Brain microvascular endothelial cell (primary cell): ENCODE measurements around the gene HPRT1.

Source experiments
- DNase-seq: peaks from one replicate; pipeline ENCODE4 v3.0.0-alpha.2; 2020
- H3K27ac ChIP-seq: fragments of 250-450 bp; sonication (Bioruptor Pico); 2 replicates; pipeline ENCODE4 v1.5.1; 2020; ENCODE audit warnings: mild to moderate bottlenecking, moderate library complexity
- H3K27me3 ChIP-seq: fragments of 250-450 bp; sonication (Bioruptor Pico); replicated peaks from 2 replicates; pipeline ENCODE4 v1.5.1; 2020; ENCODE audit warnings: mild to moderate bottlenecking
- H3K36me3 ChIP-seq: fragments of 250-450 bp; sonication (Bioruptor Pico); replicated peaks from 2 replicates; pipeline ENCODE4 v1.5.1; 2020; ENCODE audit warnings: mild to moderate bottlenecking
- H3K4me3 ChIP-seq: 2 replicates; pipeline ENCODE4 v1.5.1; 2011; ENCODE audit warnings: low read depth, mild to moderate bottlenecking, control low read depth, low read length, moderate library complexity
- CTCF ChIP-seq: IDR thresholded peaks from 2 replicates; pipeline ENCODE4 v1.5.1; 2011; ENCODE audit warnings: low read depth, mild to moderate bottlenecking, moderate library complexity, low read length, control low read depth, inconsistent platforms; ENCODE audit errors: missing control alignments
- in situ Hi-C: cut with HindIII; loops from 2 replicates; pipeline ENCODE4 v1.10.0; 2017; ENCODE audit warnings: low sequenced_read_pairs, low pct_ligation_motif_present

The HPRT1 gene

GRCh38 chrX:134544135-134544512 is 84.2 kb downstream of the HPRT1 start:
- no peak overlapping the region for H3K4me3 ChIP-seq
- H3K27ac ChIP-seq, result no peak overlapping the region
- H3K36me3 ChIP-seq, result no peaks in the 10 kb centered on the region
- no peak for DNase-seq
- TF ChIP-seq CTCF, result no peak
- in situ Hi-C loops, result no loop called here
- H3K27me3 ChIP-seq, result no peaks in the 10 kb centered on the region

DNA sequence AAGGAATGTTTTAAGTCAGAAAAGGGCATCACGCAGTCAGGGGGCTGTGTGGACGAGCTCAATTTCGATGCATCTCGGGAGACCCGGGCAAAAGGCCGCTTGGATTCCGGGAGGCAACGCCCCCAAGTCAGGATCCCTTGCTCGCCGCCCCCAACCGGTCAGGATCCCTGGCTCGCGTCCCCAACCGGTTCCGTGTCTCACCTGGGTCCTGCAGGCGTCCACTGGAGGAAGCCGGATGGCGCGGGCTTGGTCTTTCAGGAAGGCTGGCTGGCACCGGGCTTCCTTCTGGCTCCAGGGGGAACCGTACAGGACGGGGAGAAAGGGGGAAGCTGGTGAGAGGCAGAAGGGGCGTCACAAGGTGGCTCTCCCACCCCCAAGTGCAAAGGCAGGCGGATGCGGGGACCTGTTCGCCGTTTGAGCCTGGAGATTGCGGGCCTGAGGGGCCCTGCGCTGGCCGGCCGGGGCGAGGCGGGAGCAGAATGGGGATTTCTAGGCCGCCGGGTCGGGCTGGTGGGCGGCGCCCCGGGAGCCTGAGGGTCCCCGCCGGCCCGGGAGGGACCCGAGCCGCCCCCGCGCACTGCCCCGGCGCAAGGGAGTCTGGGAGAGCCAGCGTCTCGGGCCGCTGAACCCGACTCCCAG is 84.7 kb downstream of the HPRT1 start:
- peak overlapping the region; percentile 40 for H3K4me3 ChIP-seq
- H3K27me3 ChIP-seq, result no peaks in the 10 kb centered on the region
- H3K27ac ChIP-seq, result no peak overlapping the region
- in situ Hi-C loops, result no loop called here
- H3K36me3 ChIP-seq, result no peaks in the 10 kb centered on the region
- no peak for DNase-seq
- no peak for TF ChIP-seq CTCF

DNA sequence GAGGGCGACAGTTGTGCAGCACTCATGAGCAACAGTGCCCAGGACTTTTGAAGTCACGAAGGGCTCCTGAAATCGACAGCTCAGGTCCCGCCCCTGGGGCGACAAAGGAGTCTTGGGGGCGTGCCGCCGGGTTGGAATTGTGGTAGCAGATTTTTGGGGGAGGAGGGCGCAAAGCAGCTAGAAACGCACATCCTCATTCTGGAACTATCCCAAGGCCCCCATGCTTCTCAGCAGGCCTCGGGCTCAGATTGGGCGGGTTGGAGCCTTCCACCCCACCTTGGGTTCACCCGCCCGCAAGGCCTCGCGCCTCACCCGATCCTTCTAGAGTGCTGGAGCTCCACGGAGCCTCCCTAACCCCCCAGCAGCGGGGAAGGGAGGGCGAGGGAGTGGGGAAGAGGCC is 85.5 kb downstream of the HPRT1 start:
- Histone ChIP-seq H3K36me3 (no peaks in the 10 kb centered on the region), H3K4me3 (no peak overlapping the region), H3K27ac (no peak overlapping the region), H3K27me3 (no peaks in the 10 kb centered on the region)
- no peak for DNase-seq
- in situ Hi-C loops, result no loop called here
- no peak for TF ChIP-seq CTCF

DNA sequence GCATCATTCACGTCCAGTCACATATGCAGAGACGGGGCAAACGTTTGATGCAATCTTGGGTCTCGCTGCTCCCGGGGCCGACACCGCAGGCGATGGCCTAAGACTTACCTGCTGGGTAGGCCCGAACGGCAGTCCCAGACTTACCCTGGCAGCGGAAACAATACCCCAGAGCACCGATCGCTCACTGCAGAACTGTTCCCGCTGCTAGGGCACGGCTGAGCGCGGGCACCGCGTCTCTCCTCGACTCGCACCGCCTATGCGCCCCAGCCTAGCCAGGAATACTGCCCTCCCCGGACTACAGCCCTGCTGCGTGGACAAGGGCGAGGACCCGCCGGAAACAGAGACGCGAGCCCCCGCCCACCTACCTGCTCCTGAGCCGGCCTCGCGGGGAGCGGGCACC is 86.2 kb downstream of the HPRT1 start:
- Histone ChIP-seq H3K4me3 (no peak overlapping the region), H3K27me3 (no peaks in the 10 kb centered on the region), H3K27ac (no peak overlapping the region), H3K36me3 (no peaks in the 10 kb centered on the region)
- in situ Hi-C loops, result no loop called here
- DNase-seq, result no peak
- TF ChIP-seq CTCF, result no peak

GRCh38 chrX:134547047-134547679 is 87.2 kb downstream of the HPRT1 start:
- H3K27ac ChIP-seq, result no peak overlapping the region
- peak overlapping the region; percentile 72 for H3K4me3 ChIP-seq
- no peak for TF ChIP-seq CTCF
- no peaks in the 10 kb centered on the region for H3K27me3 ChIP-seq
- H3K36me3 ChIP-seq, result no peaks in the 10 kb centered on the region
- in situ Hi-C loops, result no loop called here
- no peak for DNase-seq
